IPS DF 4.7 (cell line): ENCODE results near the gene NABP2.
"Not testable (repeated sequence)": the region's sequence is repeated elsewhere in the genome, so short reads cannot be mapped to it uniquely, and the experiment has no call there.

Experiments used
- DNase-seq: peaks from one replicate; pipeline ENCODE4 v3.0.0-alpha.2; 2013; ENCODE audit warnings: low spot score; ENCODE audit errors: extremely low read depth

NABP2 gene

DNA sequence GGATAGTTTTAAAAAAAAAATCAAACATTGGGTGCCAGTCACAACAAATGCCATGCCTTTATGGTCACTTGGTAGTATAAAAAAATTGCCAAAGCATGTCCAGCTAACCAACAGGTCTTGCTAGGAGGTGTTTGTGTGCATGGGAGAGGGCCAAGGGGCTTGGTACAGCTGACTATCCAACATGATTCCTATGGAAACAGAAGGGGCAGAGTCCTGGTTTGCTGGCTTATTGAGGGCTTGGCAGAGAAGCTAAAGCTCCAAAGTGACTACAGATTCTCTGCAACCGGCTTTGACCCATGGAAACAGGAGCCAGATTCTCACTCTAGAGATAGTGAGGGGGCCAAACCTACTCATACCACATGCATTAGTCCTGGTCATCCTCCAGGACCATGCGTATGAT lies 48.3 kb downstream of the NABP2 start:
- DNase-seq = not testable (repeated sequence)

DNA sequence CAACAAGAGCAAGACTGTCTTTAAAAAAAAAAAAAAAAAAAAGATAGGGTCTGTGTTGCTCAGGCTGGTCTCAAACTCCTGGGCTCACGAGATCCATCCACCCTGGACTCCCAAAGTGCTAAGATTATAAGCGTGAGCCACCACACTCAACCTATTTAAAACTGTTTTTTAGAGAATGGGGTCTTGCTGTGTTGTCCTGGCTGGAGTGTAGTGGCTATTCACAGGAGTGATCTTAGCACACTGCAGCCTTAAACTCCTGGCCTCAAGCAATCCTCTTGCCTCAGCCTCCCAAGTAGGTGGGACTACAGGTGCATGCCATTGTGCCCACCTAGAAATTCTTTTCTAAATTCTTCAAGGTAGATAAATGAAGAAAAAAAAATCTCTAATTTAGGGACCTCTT lies 50.2 kb downstream of the NABP2 start:
- DNase-seq = no peak

DNA sequence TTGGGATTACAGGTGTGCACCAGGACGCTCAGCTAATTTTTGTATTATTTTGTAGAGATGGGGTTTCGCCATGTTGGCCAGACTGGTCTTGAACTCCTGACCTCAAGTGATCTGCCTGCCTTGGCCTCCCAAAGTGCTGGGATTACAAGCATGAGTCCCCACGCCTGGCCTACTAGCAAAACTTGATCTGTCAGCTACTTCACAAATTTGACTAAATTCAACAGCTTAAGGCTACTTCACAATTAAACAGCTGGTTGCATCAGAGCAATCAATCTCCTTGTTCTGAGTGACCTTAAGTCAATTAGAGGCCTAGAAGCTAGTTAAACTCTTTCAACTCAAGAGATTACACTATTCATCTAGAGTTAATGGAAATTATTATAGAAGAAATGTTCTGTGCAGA lies 54.8 kb downstream of the NABP2 start:
- no peak for DNase-seq
